Activated naive CD8-positive, alpha-beta T cell (primary cell): ENCODE results near the gene FAM184A.

Experiments
- H3K27ac Mint-ChIP-seq: one replicate; pipeline ENCODE4 v1.8.0; 2021; ENCODE audit warnings: mixed read lengths
- H3K27me3 Mint-ChIP-seq: one replicate; pipeline ENCODE4 v1.8.0; 2021; ENCODE audit warnings: mixed read lengths
- H3K36me3 Mint-ChIP-seq: one replicate; pipeline ENCODE4 v1.8.0; 2021; ENCODE audit warnings: mixed read lengths
- H3K4me1 Mint-ChIP-seq: one replicate; pipeline ENCODE4 v1.8.0; 2021; ENCODE audit warnings: low read depth, mixed read lengths
- H3K4me3 Mint-ChIP-seq: one replicate; pipeline ENCODE4 v1.8.0; 2021; ENCODE audit warnings: mild to moderate bottlenecking, mixed read lengths
- H3K9me3 Mint-ChIP-seq: one replicate; pipeline ENCODE4 v1.8.0; 2021; ENCODE audit warnings: low read depth, mixed read lengths

Gene FAM184A

GRCh38 chr6:118918329-118918725 lies 160.1 kb downstream of the FAM184A start:
- H3K27me3 Mint-ChIP-seq = no peaks in the 10 kb centered on the region
- no peaks in the 10 kb centered on the region for H3K9me3 Mint-ChIP-seq
- H3K36me3 Mint-ChIP-seq = peaks cover 19% of the 10 kb centered on the region
- peaks cover 7% of the 10 kb centered on the region for H3K4me1 Mint-ChIP-seq
- no peak overlapping the region for H3K4me3 Mint-ChIP-seq
- H3K27ac Mint-ChIP-seq = no peak overlapping the region

DNA sequence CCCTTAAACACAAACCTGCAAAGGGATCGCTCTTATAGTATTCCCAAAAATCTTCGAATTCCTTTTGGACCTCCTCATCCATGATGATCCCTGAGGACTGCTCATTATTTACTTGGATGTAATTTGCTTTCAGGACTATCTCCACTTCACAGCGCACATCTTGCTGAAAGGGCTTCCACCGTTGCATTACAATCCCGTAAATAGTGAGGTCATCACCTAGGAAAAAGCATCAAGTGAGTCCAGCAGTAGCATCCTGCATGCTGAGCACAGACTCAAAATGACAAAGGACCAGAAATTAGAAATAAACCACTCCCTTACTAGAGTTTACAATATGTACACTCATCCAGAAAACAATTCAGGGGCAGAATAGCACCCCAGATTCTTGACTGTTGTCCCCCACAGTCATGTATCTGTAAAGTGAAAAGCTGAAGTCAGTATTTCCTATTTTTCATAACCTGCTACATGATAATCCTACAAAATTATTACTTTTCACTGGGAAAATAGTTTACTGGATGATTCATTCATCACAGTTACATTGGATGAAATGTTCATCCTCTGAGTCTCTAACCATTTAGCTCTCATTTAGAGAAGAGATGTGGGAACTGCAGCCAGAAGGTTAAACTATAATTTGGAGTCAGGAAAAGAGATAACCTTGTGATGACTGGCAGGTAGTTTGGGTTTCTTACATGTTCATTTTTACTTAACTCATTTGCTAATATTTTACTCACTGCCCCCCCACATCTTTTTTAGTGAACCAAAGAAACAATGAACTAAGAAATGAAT lies 160.7 kb downstream of the FAM184A start:
- no peak overlapping the region for H3K27ac Mint-ChIP-seq
- H3K9me3 Mint-ChIP-seq = no peaks in the 10 kb centered on the region
- peaks cover 7% of the 10 kb centered on the region for H3K4me1 Mint-ChIP-seq

GRCh38 chr6:118914598-118914997 lies 163.9 kb downstream of the FAM184A start:
- no peaks in the 10 kb centered on the region for H3K27me3 Mint-ChIP-seq
- peaks cover 17% of the 10 kb centered on the region for H3K36me3 Mint-ChIP-seq
- H3K27ac Mint-ChIP-seq = peak overlapping the region; percentile 2
- peaks cover 8% of the 10 kb centered on the region for H3K4me1 Mint-ChIP-seq
- H3K9me3 Mint-ChIP-seq = no peaks in the 10 kb centered on the region
- H3K4me3 Mint-ChIP-seq = no peak overlapping the region

More for the DNA sequence above, 160.7 kb downstream of the FAM184A start:
- Mint-ChIP-seq H3K27me3 (no peaks in the 10 kb centered on the region), H3K36me3 (peaks cover 19% of the 10 kb centered on the region), H3K4me3 (no peak overlapping the region)

GRCh38 chr6:118913161-118913560 lies 165.3 kb downstream of the FAM184A start:
- Mint-ChIP-seq H3K36me3 (peaks cover 20% of the 10 kb centered on the region), H3K9me3 (no peaks in the 10 kb centered on the region), H3K27ac (peak overlapping the region; percentile 62)

GRCh38 chr6:118912646-118913045 lies 165.8 kb downstream of the FAM184A start:
- peaks cover 10% of the 10 kb centered on the region for H3K4me1 Mint-ChIP-seq
- no peak overlapping the region for H3K27ac Mint-ChIP-seq
- H3K9me3 Mint-ChIP-seq = no peaks in the 10 kb centered on the region

More at GRCh38 chr6:118913161-118913560, 165.3 kb downstream of the FAM184A start:
- peaks cover 8% of the 10 kb centered on the region for H3K4me1 Mint-ChIP-seq
- H3K4me3 Mint-ChIP-seq = no peak overlapping the region
- no peaks in the 10 kb centered on the region for H3K27me3 Mint-ChIP-seq

More at GRCh38 chr6:118912646-118913045, 165.8 kb downstream of the FAM184A start:
- no peak overlapping the region for H3K4me3 Mint-ChIP-seq
- H3K27me3 Mint-ChIP-seq = no peaks in the 10 kb centered on the region
- H3K36me3 Mint-ChIP-seq = peaks cover 20% of the 10 kb centered on the region
